GM12878 (cell line): Measurements from ENCODE around the gene HIVEP2. TPM values are rescaled to one million over a fixed set of nuclear protein-coding genes. Genes with fewer than 3 reads are reported as not detected.

Experiments used
- ATAC-seq: fragments of 200-7000 bp; cut with Tn5 transposase; 3 replicates; pipeline ENCODE4 v1.9.1; 2020; ENCODE audit warnings: mild to moderate bottlenecking, moderate library complexity
- BruUV-seq: library from RNA; stranded (reverse); fragments of 400-500 nt; replicated peaks from 2 replicates; lab custom pipeline; 2021; lab: Mats Ljungman, UMichigan
- CTCF ChIA-PET: fragments of 300-600 bp; sonication (Branson Sonifier 250); formaldehyde crosslinking; extraction: SDS; loops from one replicate; lab custom pipeline; 2021; ENCODE audit warnings: inconsistent platforms; lab: Yijun Ruan, JAX
- POLR2A ChIA-PET: fragments of 350-600 bp; formaldehyde crosslinking; extraction: SDS; loops from one replicate; lab custom pipeline; 2021; ENCODE audit warnings: inconsistent platforms; lab: Charles Lee
- RAD21 ChIA-PET: fragments of 300-600 bp; sonication (Branson Sonifier 250); formaldehyde crosslinking; loops from one replicate; lab custom pipeline; 2023; ENCODE audit warnings: antibody characterized with exemption; ENCODE audit not compliant: unreplicated experiment; lab: Charles Lee
- SMC1A ChIA-PET: fragments of 300-600 bp; sonication (Branson Sonifier 250); formaldehyde crosslinking; loops from one replicate; lab custom pipeline; 2023; ENCODE audit not compliant: unreplicated experiment, uncharacterized antibody; lab: Charles Lee
- DNase-seq: peaks from one replicate; pipeline ENCODE4 v3.0.0-alpha.2; 2011; ENCODE audit warnings: low read depth, low spot score
- FAIRE-seq: peaks from 3 replicates; lab custom pipeline; 2011; peaks lifted over from hg19 to GRCh38; lab: Jason Lieb, UNC
- H2AFZ ChIP-seq: 2 replicates; pipeline ENCODE4 v1.6.0; 2011; ENCODE audit warnings: low read depth, low read length, control low read depth; ENCODE audit not compliant: control insufficient read depth
- H3K27ac ChIP-seq: 2 replicates; pipeline ENCODE4 v1.5.1; 2011; ENCODE audit warnings: control low read depth; ENCODE audit not compliant: control insufficient read depth, insufficient read depth
- H3K27me3 ChIP-seq, 2 experiments: replicated peaks in 1 of 2; 2 replicates each; pipeline versions ENCODE4 v1.6.0 to v1.6.1; 2011; ENCODE audit warnings: low read length in 1 of 2; ENCODE audit not compliant: control insufficient read depth in 2 of 2, insufficient read depth in 2 of 2
- H3K36me3 ChIP-seq, 2 experiments: 2 replicates each; pipeline ENCODE4 v1.5.1; 2011; ENCODE audit warnings: low read length in 1 of 2; ENCODE audit not compliant: control insufficient read depth in 2 of 2, insufficient read depth in 2 of 2
- H3K4me1 ChIP-seq: 2 replicates; pipeline ENCODE4 v1.6.1; 2011; ENCODE audit warnings: mild to moderate bottlenecking, low read length, moderate library complexity, mixed read lengths; ENCODE audit not compliant: control insufficient read depth, insufficient read depth
- H3K4me2 ChIP-seq: 2 replicates; pipeline ENCODE4 v1.6.0; 2011; ENCODE audit warnings: control low read depth; ENCODE audit not compliant: control insufficient read depth, insufficient read depth
- H3K4me3 ChIP-seq: fragments of 200-600 bp; sonication (generic); 2 replicates; pipeline ENCODE4 v1.5.1; 2016
- H3K79me2 ChIP-seq: 2 replicates; pipeline ENCODE4 v1.6.0; 2011; ENCODE audit warnings: low read length; ENCODE audit not compliant: control insufficient read depth, insufficient read depth
- H3K9ac ChIP-seq: 2 replicates; pipeline ENCODE4 v1.8.0; 2011; ENCODE audit warnings: low read length, control low read depth, mixed read lengths; ENCODE audit not compliant: control insufficient read depth, insufficient read depth
- H3K9me3 ChIP-seq: replicated peaks from 3 replicates; pipeline ENCODE4 v1.5.1; 2011; ENCODE audit warnings: mild to moderate bottlenecking, low read length; ENCODE audit not compliant: control insufficient read depth, insufficient read depth
- H4K20me1 ChIP-seq: 2 replicates; pipeline ENCODE4 v1.6.0; 2011; ENCODE audit not compliant: control insufficient read depth, insufficient read depth
- ASH2L ChIP-seq: fragments of 300-600, 200-600 bp; sonication (generic); IDR thresholded peaks from 2 replicates; pipeline ENCODE4 v1.6.1; 2017; ENCODE audit warnings: low read depth, mild to moderate bottlenecking, borderline replicate concordance
- ATF7 ChIP-seq: fragments of 450-650 bp; IDR thresholded peaks from 2 replicates; pipeline ENCODE4 v1.6.1; 2016; ENCODE audit warnings: low read depth, mild to moderate bottlenecking
- BMI1 ChIP-seq: fragments of 450-650 bp; IDR thresholded peaks from 2 replicates; pipeline ENCODE4 v1.6.1; 2016; ENCODE audit warnings: mild to moderate bottlenecking, moderate library complexity, borderline replicate concordance
- CTCF ChIP-seq, 3 experiments: IDR thresholded peaks in 2 of 3; conservative IDR thresholded peaks in 1 of 3; 2 replicates each; pipeline ENCODE4 v1.5.1; 2011; ENCODE audit warnings: low read depth in 3 of 3, low read length in 3 of 3, mild to moderate bottlenecking in 3 of 3, control low read depth in 2 of 3, moderate library complexity in 2 of 3, inconsistent platforms in 1 of 3, mixed read lengths in 1 of 3; ENCODE audit not compliant: control insufficient read depth in 2 of 3, insufficient read depth in 1 of 3; ENCODE audit errors: extremely low read depth in 1 of 3
- GABPA ChIP-seq: IDR thresholded peaks from 2 replicates; pipeline ENCODE4 v1.6.1; 2014; ENCODE audit warnings: antibody characterized with exemption, low read depth, mild to moderate bottlenecking, inconsistent platforms
- HDAC2 ChIP-seq: fragments of 200-600 bp; sonication (generic); IDR thresholded peaks from 2 replicates; pipeline ENCODE4 v1.6.1; 2017
- HDGF ChIP-seq: fragments of 450-650 bp; IDR thresholded peaks from 2 replicates; pipeline ENCODE4 v1.6.1; 2016; ENCODE audit warnings: antibody characterized with exemption
- IRF3 ChIP-seq: fragments of 450-650 bp; IDR thresholded peaks from 2 replicates; pipeline ENCODE4 v1.6.1; 2014; ENCODE audit warnings: mild to moderate bottlenecking
- KAT2A ChIP-seq: conservative IDR thresholded peaks from 2 replicates; pipeline ENCODE4 v1.6.1; 2011; ENCODE audit warnings: low read depth, low read length; ENCODE audit not compliant: control insufficient read depth
- LARP7 ChIP-seq: fragments of 450-650 bp; IDR thresholded peaks from 2 replicates; pipeline ENCODE4 v1.6.1; 2017; ENCODE audit warnings: mild to moderate bottlenecking
- MXI1 ChIP-seq: fragments of 150-350 bp; IDR thresholded peaks from 2 replicates; pipeline ENCODE4 v1.6.1; 2011; ENCODE audit warnings: low read depth, mild to moderate bottlenecking, inconsistent platforms, low read length, improper control_type of control experiment
- NFYA ChIP-seq: IDR thresholded peaks from 2 replicates; pipeline ENCODE4 v1.6.1; 2011; ENCODE audit warnings: low read depth, mild to moderate bottlenecking, low read length, improper control_type of control experiment, borderline replicate concordance
- NR2C1 ChIP-seq: fragments of 450-650 bp; IDR thresholded peaks from 2 replicates; pipeline ENCODE4 v1.6.1; 2017; ENCODE audit warnings: antibody characterized with exemption, mild to moderate bottlenecking, moderate library complexity
- PML ChIP-seq: IDR thresholded peaks from 2 replicates; pipeline ENCODE4 v1.6.1; 2012; ENCODE audit warnings: low read length, inconsistent platforms
- SMAD5 ChIP-seq: IDR thresholded peaks from 2 replicates; pipeline ENCODE4 v1.6.1; 2016; ENCODE audit warnings: antibody characterized with exemption, low read depth
- SREBF2 ChIP-seq: IDR thresholded peaks from 2 replicates; pipeline ENCODE4 v1.6.1; 2012; ENCODE audit warnings: mild to moderate bottlenecking, low read length
- TARDBP ChIP-seq: IDR thresholded peaks from 2 replicates; pipeline ENCODE4 v1.6.1; 2016; ENCODE audit warnings: borderline replicate concordance
- ZBTB4 ChIP-seq: fragments of 450-650 bp; formaldehyde crosslinking; IDR thresholded peaks from 2 replicates; pipeline ENCODE4 v1.4.0; 2022; ENCODE audit warnings: mild to moderate bottlenecking, moderate library complexity
- ZNF217 ChIP-seq: fragments of 450-650 bp; IDR thresholded peaks from 2 replicates; pipeline ENCODE4 v1.6.1; 2017; ENCODE audit warnings: antibody characterized with exemption, mild to moderate bottlenecking
- ZNF622 ChIP-seq: fragments of 450-650 bp; IDR thresholded peaks from 2 replicates; pipeline ENCODE4 v1.6.1; 2017; ENCODE audit warnings: mild to moderate bottlenecking, inconsistent platforms
- WGBS: methylation state at CpG from one replicate; pipeline ENCODE4 v1.1.6; 2016; ENCODE audit warnings: low lambda C conversion rate; ENCODE audit not compliant: insufficient replicate concordance, insufficient coverage; ENCODE audit errors: missing lambda C conversion rate; 5-methylcytosine and 5-hydroxymethylcytosine counted together
- in situ Hi-C: fragments of 300-500 bp; cut with MboI; formaldehyde crosslinking; loops from 9 replicates; pipeline ENCODE4 v1.14.3; 2018; ENCODE audit warnings: mixed read lengths
- intact Hi-C: fragments of 100-400 bp; cut with micrococcal nuclease; formaldehyde crosslinking; loops from one replicate; pipeline ENCODE4 v1.14.2; 2022; ENCODE audit not compliant: unreplicated experiment
- polyA plus RNA-seq, 11 experiments: library from polyadenylated mRNA; depleted of rRNA in 4 of 11; unstranded in 6 of 11; stranded (reverse) in 5 of 11; fragments of >200 nt; fragmentation: Nextera tagmentation in 4 of 11; fragmentation: Illumina TruSeq in 1 of 11; extraction: Ambion mirVana in 4 of 11; extraction: Trizol in 1 of 11; gene quantifications; 1 replicate in 1 of 11; 2 replicates in 10 of 11; pipeline versions ENCODE4 v1.2.1 to v1.2.3, GENCODE V29; 2011 to 2016; ENCODE audit warnings: inconsistent platforms in 2 of 11, missing spikeins in 2 of 11, low read depth in 1 of 11
- total RNA-seq, 4 experiments: library from RNA; depleted of rRNA in 3 of 4; stranded (reverse); fragments of >200 nt in 3 of 4; fragmentation: Illumina TruSeq in 1 of 4; extraction: Trizol in 1 of 4; gene quantifications; 2 replicates each; pipeline versions ENCODE4 v1.2.1 to v1.2.3, GENCODE V29; 2013 to 2021

HIVEP2 gene
- total and polyA plus RNA-seq, 10 of the 15 experiments (the other 5 are each of a cell fraction or from before 2014, with no cell fraction given) = 1.2 to 15.7 (median 10.2) TPM

- DNase-seq (no peak), FAIRE-seq (no peak), ATAC-seq (no peak)
- BruUV-seq = no TSS peak
- in situ Hi-C loops = no loop called here
- H3K27me3 ChIP-seq = no peaks in the 10 kb centered on the region
- no peaks in the 10 kb centered on the region for H4K20me1 ChIP-seq
- peaks cover 0 to 5% of the 10 kb centered on the region in 2 experiments; a peak in 1 of 4 replicates for H3K36me3 ChIP-seq
- no peak overlapping the region for H2AFZ ChIP-seq
- ChIA-PET CTCF (no interaction called here), SMC1A (interaction anchor here (1.1 to 6.4 kb wide), 5 partner anchors 11 to 37 kb away, joined by 3 to 122 read pairs (median 6); no protein-coding TSS in a partner anchor), POLR2A (interaction anchor here (0.6 to 3.6 kb wide), 2 partner anchors 12 to 69 kb away, joined by 3 to 51 read pairs; no protein-coding TSS in a partner anchor), RAD21 (interaction anchor here (1.2 to 5.5 kb wide), 3 partner anchors 13 to 51 kb away, joined by 4 to 79 read pairs (median 4); no protein-coding TSS in a partner anchor)
- no peak overlapping the region for H3K9ac ChIP-seq
- H3K79me2 ChIP-seq = peaks cover 77% of the 10 kb centered on the region
- WGBS = 73% methylated on average over 4 of the region's 4 CpGs
- intact Hi-C loops = no loop called here
- H3K27ac ChIP-seq = peak overlapping the region; percentile 22; the same call in 1 of the 2 replicates
- no peak overlapping the region for H3K4me2 ChIP-seq
- TF ChIP-seq HDAC2 (no peak), NR2C1 (no peak), LARP7 (no peak), IRF3 (no peak), ZNF622 (no peak), BMI1 (no peak), SREBF2 (no peak), ATF7 (no peak), GABPA (no peak), CTCF (IDR thresholded peaks at IDR 0.05 in 2 of 3, conservative IDR thresholded peaks at IDR 0.05 in 1 of 3; ENCODE audit: control insufficient read depth in 2 of 3, extremely low read depth in 1 of 3, insufficient read depth in 1 of 3, low read depth in 3 of 3, low read length in 3 of 3) (no peak), ZBTB4 (CRISPR knock-in tag) (no peak), KAT2A (no peak), NFYA (no peak), MXI1 (no peak), SMAD5 (no peak), HDGF (no peak), ZNF217 (no peak), PML (no peak), ASH2L (no peak), TARDBP (no peak)
- TF ChIP-seq, all 136 proteins: peak for 0
- peaks cover 35% of the 10 kb centered on the region for H3K4me1 ChIP-seq
- H3K4me3 ChIP-seq = no peak overlapping the region
- no peaks in the 10 kb centered on the region; the same call in none of the 3 replicates for H3K9me3 ChIP-seq
Measured at GRCh38 chr6:142870787-142871415, 74.1 kb downstream of the HIVEP2 start.
